CD4-positive, alpha-beta T cell (primary cell): ENCODE measurements around the gene PIK3CG. TPM values are rescaled to one million over a fixed set of nuclear protein-coding genes. Genes with fewer than 3 reads are reported as not detected.
"Not testable (repeated sequence)": the region's sequence is repeated elsewhere in the genome, so short reads cannot be mapped to it uniquely, and the experiment has no call there.

Experiments
- ATAC-seq: fragments of 200-7000 bp; cut with Tn5 transposase; one replicate; pipeline ENCODE4 v1.10.0; 2022; ENCODE audit warnings: mild to moderate bottlenecking; ENCODE audit not compliant: poor library complexity
- CTCF ChIA-PET: fragments of 350-600 bp; sonication (Branson Sonifier 250); formaldehyde crosslinking; loops from one replicate; lab custom pipeline; 2021; ENCODE audit warnings: antibody characterized with exemption, inconsistent platforms; lab: Charles Lee
- POLR2A ChIA-PET: fragments of 350-600 bp; sonication (Branson Sonifier 250); formaldehyde crosslinking; loops from one replicate; lab custom pipeline; 2021; ENCODE audit warnings: antibody characterized with exemption, inconsistent platforms; lab: Charles Lee
- DNase-seq, 14 experiments: peaks; one replicate each; pipeline ENCODE4 v3.0.0-alpha.2; 2013 to 2020; ENCODE audit warnings: mixed read lengths in 2 of 14
- H3K27ac ChIP-seq, 2 donors: one replicate each; pipeline versions ENCODE4 v1.5.1 to v1.7.0; 2013; ENCODE audit warnings: low read length in 2 of 2, low read depth in 1 of 2, mild to moderate bottlenecking in 1 of 2
- H3K27me3 ChIP-seq, 2 experiments: 1 replicate in 1 of 2; 2 replicates in 1 of 2; pipeline versions ENCODE4 v1.6.1 to v1.7.0; 2013; ENCODE audit warnings: low read length in 2 of 2, control low read depth in 1 of 2, mild to moderate bottlenecking in 1 of 2, moderate library complexity in 1 of 2; ENCODE audit not compliant: insufficient read depth in 2 of 2, control insufficient read depth in 1 of 2
- H3K36me3 ChIP-seq: one replicate; pipeline ENCODE4 v1.6.1; 2013; ENCODE audit warnings: low read length, control low read depth; ENCODE audit not compliant: insufficient read depth
- H3K4me1 ChIP-seq: one replicate; pipeline ENCODE4 v1.6.1; 2013; ENCODE audit warnings: low read length, control low read depth; ENCODE audit not compliant: insufficient read depth
- H3K4me3 ChIP-seq: one replicate; pipeline ENCODE4 v1.5.1; 2013; ENCODE audit warnings: mild to moderate bottlenecking, low read length, moderate library complexity
- H3K9me3 ChIP-seq, 2 experiments: 1 replicate in 1 of 2; 2 replicates in 1 of 2; pipeline versions ENCODE4 v1.6.1 to v1.7.0; 2013; ENCODE audit warnings: low read length in 2 of 2, mild to moderate bottlenecking in 2 of 2, control low read depth in 1 of 2, moderate library complexity in 1 of 2; ENCODE audit not compliant: control insufficient read depth in 1 of 2, insufficient read depth in 1 of 2
- H3K27ac Mint-ChIP-seq: one replicate; pipeline ENCODE4 v1.8.0; 2020; ENCODE audit warnings: mixed read lengths
- H3K27me3 Mint-ChIP-seq: one replicate; pipeline ENCODE4 v1.8.0; 2021; ENCODE audit warnings: mixed read lengths
- H3K36me3 Mint-ChIP-seq: one replicate; pipeline ENCODE4 v1.8.0; 2021; ENCODE audit warnings: low read depth, mixed read lengths
- H3K4me1 Mint-ChIP-seq: one replicate; pipeline ENCODE4 v1.8.0; 2021; ENCODE audit warnings: low read depth, mixed read lengths
- H3K4me3 Mint-ChIP-seq: one replicate; pipeline ENCODE4 v1.8.0; 2020; ENCODE audit warnings: mild to moderate bottlenecking, mixed read lengths
- H3K9me3 Mint-ChIP-seq: one replicate; pipeline ENCODE4 v1.8.0; 2020; ENCODE audit warnings: mixed read lengths
- intact Hi-C, 2 experiments: fragments of 100-400 bp; cut with DNase I in 1 of 2; cut with micrococcal nuclease in 1 of 2; formaldehyde crosslinking; loops; one replicate each; pipeline versions ENCODE4 v1.15.1 to v1.9.0; 2023 to 2025; cut with DNase I, micrococcal nuclease
- total RNA-seq, 174 experiments: library from RNA in 2 of 174; stranded (reverse) in 2 of 174; gene quantifications; one replicate each; pipeline ENCODE4 v1.2.3 and lab custom pipeline; 2021 to 2026
- TF ChIP-seq, protein P1 (sequence below): fragments of 200-600 bp; IDR thresholded peaks from one replicate; pipeline ENCODE4 v1.8.0; 2022; ENCODE audit warnings: antibody characterized with exemption, mild to moderate bottlenecking

Gene PIK3CG
- total RNA-seq, 2 experiments from 2014 or later: 20.8 to 21.2 TPM

DNA sequence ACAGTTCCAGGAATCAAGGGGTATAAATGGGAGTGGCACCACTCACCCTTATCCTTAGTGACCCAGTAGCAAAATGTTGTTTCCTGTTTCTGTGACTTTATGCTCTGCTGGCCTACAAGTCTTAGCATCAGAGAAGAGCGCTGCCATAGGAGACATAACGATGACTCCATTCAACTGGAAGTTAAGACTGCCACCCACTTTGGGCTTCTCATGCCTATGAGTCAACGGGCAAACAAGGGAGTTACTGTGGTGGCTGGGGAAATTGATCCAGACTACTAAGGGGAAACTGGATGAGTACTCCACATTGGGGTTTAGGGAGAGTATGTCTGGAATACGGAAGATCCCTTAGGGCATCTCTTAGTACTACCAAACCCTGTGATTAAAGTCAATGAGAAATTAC, 40.6 kb upstream of the PIK3CG start:
- intact Hi-C loops: no loop called here
- no peaks in the 10 kb centered on the region for H3K9me3 Mint-ChIP-seq
- ChIA-PET CTCF (no interaction called here), POLR2A (no interaction called here)
- no peak for DNase-seq
- no peaks in the 10 kb centered on the region for H3K4me1 ChIP-seq
- H3K27ac ChIP-seq: no peak overlapping the region
- peaks cover 0 to 3% of the 10 kb centered on the region in 2 experiments for H3K9me3 ChIP-seq
- H3K36me3 Mint-ChIP-seq: no peaks in the 10 kb centered on the region
- H3K27me3 Mint-ChIP-seq: no peaks in the 10 kb centered on the region
- no peaks in the 10 kb centered on the region for H3K27me3 ChIP-seq
- no peak overlapping the region for H3K4me3 Mint-ChIP-seq
- ATAC-seq: no peak
- no peak overlapping the region for H3K27ac Mint-ChIP-seq
- H3K4me1 Mint-ChIP-seq: no peaks in the 10 kb centered on the region
- H3K36me3 ChIP-seq: no peaks in the 10 kb centered on the region
- no peak overlapping the region for H3K4me3 ChIP-seq
- TF ChIP-seq, protein P1, sequence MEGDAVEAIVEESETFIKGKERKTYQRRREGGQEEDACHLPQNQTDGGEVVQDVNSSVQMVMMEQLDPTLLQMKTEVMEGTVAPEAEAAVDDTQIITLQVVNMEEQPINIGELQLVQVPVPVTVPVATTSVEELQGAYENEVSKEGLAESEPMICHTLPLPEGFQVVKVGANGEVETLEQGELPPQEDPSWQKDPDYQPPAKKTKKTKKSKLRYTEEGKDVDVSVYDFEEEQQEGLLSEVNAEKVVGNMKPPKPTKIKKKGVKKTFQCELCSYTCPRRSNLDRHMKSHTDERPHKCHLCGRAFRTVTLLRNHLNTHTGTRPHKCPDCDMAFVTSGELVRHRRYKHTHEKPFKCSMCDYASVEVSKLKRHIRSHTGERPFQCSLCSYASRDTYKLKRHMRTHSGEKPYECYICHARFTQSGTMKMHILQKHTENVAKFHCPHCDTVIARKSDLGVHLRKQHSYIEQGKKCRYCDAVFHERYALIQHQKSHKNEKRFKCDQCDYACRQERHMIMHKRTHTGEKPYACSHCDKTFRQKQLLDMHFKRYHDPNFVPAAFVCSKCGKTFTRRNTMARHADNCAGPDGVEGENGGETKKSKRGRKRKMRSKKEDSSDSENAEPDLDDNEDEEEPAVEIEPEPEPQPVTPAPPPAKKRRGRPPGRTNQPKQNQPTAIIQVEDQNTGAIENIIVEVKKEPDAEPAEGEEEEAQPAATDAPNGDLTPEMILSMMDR: no peak

DNA sequence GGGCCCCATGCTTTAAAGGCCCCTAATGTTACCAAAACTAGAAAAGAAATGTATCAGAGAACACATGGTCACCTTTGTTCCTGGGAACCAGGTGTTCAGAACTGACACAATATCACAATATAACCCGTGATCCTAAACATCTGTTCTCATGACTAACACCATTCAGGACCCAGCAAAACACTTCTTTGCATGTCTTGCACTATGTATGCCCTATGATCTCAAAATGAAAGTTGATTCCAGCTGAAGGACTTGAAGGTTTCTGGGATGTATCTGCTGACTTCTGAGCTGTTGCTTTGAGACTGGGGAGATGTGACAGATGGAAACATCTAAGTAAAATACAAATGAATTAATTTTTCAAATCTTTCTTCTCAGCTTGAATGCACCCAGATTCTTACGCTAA, 37.5 kb upstream of the PIK3CG start:
- H3K27ac ChIP-seq: no peak overlapping the region
- Mint-ChIP-seq H3K27ac (no peak overlapping the region), H3K36me3 (no peaks in the 10 kb centered on the region)

DNA sequence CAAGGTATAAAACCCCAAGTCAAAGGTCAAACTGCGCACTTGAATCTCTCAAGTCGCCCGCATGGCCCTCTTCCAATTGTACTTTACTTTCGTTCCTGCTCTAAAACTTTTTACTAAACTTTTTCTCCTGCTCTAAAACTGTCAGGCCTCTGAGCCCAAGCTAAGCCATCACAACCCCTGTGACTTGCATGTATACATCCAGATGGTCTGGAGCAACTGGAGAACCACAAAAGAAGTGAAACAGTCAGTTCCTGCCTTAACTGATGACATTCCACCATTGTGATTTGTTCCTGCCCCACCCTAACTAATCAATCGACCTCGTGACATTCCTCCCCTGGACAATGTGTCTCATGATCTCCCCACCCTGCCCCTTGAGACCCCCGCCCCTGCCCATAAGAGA, 35.6 kb upstream of the PIK3CG start:
- no peaks in the 10 kb centered on the region for H3K4me1 Mint-ChIP-seq
- Histone ChIP-seq H3K36me3 (no peaks in the 10 kb centered on the region), H3K9me3 (peaks cover 0 to 7% of the 10 kb centered on the region in 2 experiments), H3K4me1 (no peaks in the 10 kb centered on the region), H3K4me3 (no peak overlapping the region), H3K27ac (no peak overlapping the region), H3K27me3 (no peaks in the 10 kb centered on the region)
- intact Hi-C loops: loop anchor here in 1 of 2 experiments (5.0 kb wide), 1 partner anchor 58 kb away; no protein-coding TSS in a partner anchor
- CTCF ChIA-PET: no interaction called here
- no peak for ATAC-seq
- peaks cover 5% of the 10 kb centered on the region for H3K9me3 Mint-ChIP-seq
- H3K36me3 Mint-ChIP-seq: no peaks in the 10 kb centered on the region
- no peak overlapping the region for H3K27ac Mint-ChIP-seq
- no peak for DNase-seq
- TF ChIP-seq, protein P1: no peak
- no peak overlapping the region for H3K4me3 Mint-ChIP-seq
- H3K27me3 Mint-ChIP-seq: no peaks in the 10 kb centered on the region
- POLR2A ChIA-PET: no interaction called here

More for the DNA sequence above, 37.5 kb upstream of the PIK3CG start:
- no peak for DNase-seq
- TF ChIP-seq, protein P1: no peak
- ATAC-seq: no peak
- POLR2A ChIA-PET: no interaction called here
- H3K4me1 Mint-ChIP-seq: no peaks in the 10 kb centered on the region
- H3K9me3 Mint-ChIP-seq: peaks cover 5% of the 10 kb centered on the region
- no peak overlapping the region for H3K4me3 Mint-ChIP-seq
- no peaks in the 10 kb centered on the region for H3K36me3 ChIP-seq
- H3K4me3 ChIP-seq: no peak overlapping the region
- no peaks in the 10 kb centered on the region for H3K27me3 Mint-ChIP-seq
- peaks cover 0 to 7% of the 10 kb centered on the region in 2 experiments for H3K9me3 ChIP-seq
- no peaks in the 10 kb centered on the region for H3K27me3 ChIP-seq
- intact Hi-C loops: loop anchor here in 1 of 2 experiments (5.0 kb wide), 1 partner anchor 60 kb away; no protein-coding TSS in a partner anchor
- H3K4me1 ChIP-seq: no peaks in the 10 kb centered on the region
- CTCF ChIA-PET: interaction anchor here (0.5 kb wide), 1 partner anchor 79 kb away, joined by 3 read pairs; no protein-coding TSS in a partner anchor

DNA sequence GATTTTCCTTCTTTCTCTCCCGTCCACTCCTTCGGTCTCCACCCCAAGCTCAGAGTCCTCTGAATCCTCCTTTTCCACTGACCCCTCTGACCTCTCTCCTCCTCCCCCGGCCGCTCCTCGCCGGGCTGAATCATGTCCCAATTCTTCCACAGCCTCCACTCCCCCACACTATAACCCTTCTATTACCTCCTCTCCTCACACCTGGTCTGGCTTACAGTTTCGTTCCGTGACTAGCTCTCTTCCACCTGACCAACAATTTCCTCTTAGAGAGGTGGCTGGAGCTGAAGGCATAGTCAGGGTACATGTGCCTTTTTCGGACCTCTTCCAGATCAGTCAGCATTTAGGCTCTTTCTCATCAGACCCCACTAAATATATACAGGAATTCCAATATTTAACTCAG, 34.2 kb upstream of the PIK3CG start:
- H3K27ac Mint-ChIP-seq: not testable (repeated sequence)

More for the DNA sequence above, 34.2 kb upstream of the PIK3CG start:
- H3K27me3 ChIP-seq, H3K27me3 Mint-ChIP-seq, intact Hi-C loops, CTCF ChIA-PET, H3K36me3 Mint-ChIP-seq, H3K36me3 ChIP-seq, H3K4me3 ChIP-seq, H3K4me1 Mint-ChIP-seq, H3K4me3 Mint-ChIP-seq, H3K9me3 ChIP-seq, POLR2A ChIA-PET, DNase-seq, H3K27ac ChIP-seq, H3K4me1 ChIP-seq, ATAC-seq, H3K9me3 Mint-ChIP-seq: not testable (repeated sequence)
